Inferior parietal cortex (tissue), 1 donor: ENCODE data around the gene CASS4.

ENCODE experiments used
- DNase-seq: peaks from one replicate; pipeline ENCODE4 v3.0.0-alpha.2; 2016; ENCODE audit errors: extremely low spot score

The CASS4 gene

GRCh38 chr20:56422824-56423189, 10.7 kb downstream of the CASS4 start:
- DNase-seq, result no peak

- no peak for DNase-seq
Observed at GRCh38 chr20:56423211-56423610, 11.2 kb downstream of the CASS4 start.

- no peak for DNase-seq
Observed at GRCh38 chr20:56423886-56424285, 11.8 kb downstream of the CASS4 start.

GRCh38 chr20:56424931-56425330, 12.9 kb downstream of the CASS4 start:
- no peak for DNase-seq

- no peak for DNase-seq
Observed at GRCh38 chr20:56426026-56426425, 14.0 kb downstream of the CASS4 start.

GRCh38 chr20:56426926-56427325, 14.9 kb downstream of the CASS4 start:
- no peak for DNase-seq

- no peak for DNase-seq
Observed at GRCh38 chr20:56427797-56428196, 15.7 kb downstream of the CASS4 start.

- no peak for DNase-seq
Observed at GRCh38 chr20:56428410-56428809, 16.4 kb downstream of the CASS4 start.

GRCh38 chr20:56428881-56429280, 16.8 kb downstream of the CASS4 start:
- no peak for DNase-seq

GRCh38 chr20:56429502-56429901, 17.4 kb downstream of the CASS4 start:
- DNase-seq, result no peak

GRCh38 chr20:56429941-56430340, 17.9 kb downstream of the CASS4 start:
- DNase-seq, result no peak

GRCh38 chr20:56430461-56430860, 18.4 kb downstream of the CASS4 start:
- no peak for DNase-seq

- no peak for DNase-seq
Observed at GRCh38 chr20:56430957-56431356, 18.9 kb downstream of the CASS4 start.

- DNase-seq, result no peak
Observed at GRCh38 chr20:56431471-56431870, 19.4 kb downstream of the CASS4 start.

GRCh38 chr20:56433221-56433879, 21.3 kb downstream of the CASS4 start:
- no peak for DNase-seq

GRCh38 chr20:56433880-56434255, 21.8 kb downstream of the CASS4 start:
- no peak for DNase-seq

GRCh38 chr20:56437196-56437960, 25.3 kb downstream of the CASS4 start:
- no peak for DNase-seq

GRCh38 chr20:56438284-56438683, 26.2 kb downstream of the CASS4 start:
- DNase-seq, result no peak

- no peak for DNase-seq
Observed at GRCh38 chr20:56439771-56440291, 27.8 kb downstream of the CASS4 start.

- DNase-seq, result no peak
Observed at GRCh38 chr20:56440346-56441007, 28.4 kb downstream of the CASS4 start.

- no peak for DNase-seq
Observed at GRCh38 chr20:56442389-56443365, 30.6 kb downstream of the CASS4 start.
